Activated naive CD4-positive, alpha-beta T cell treated with anti-CD3 and anti-CD28 coated beads, Interleukin-2, amount 50 U/mL, for 72 hours (primary cell): ENCODE measurements around the gene PTTG1. TPM values are rescaled to one million over a fixed set of nuclear protein-coding genes. Genes with fewer than 3 reads are reported as not detected.
A peak's percentile ranks its signal among the peaks of the same experiment; 100 is the strongest.

Experiments used
- ATAC-seq, 2 donors: fragments of 150-1000 bp; cut with Tn5 transposase; 2 replicates each; pipeline ENCODE4 v1.10.0; 2021; ENCODE audit warnings: mild to moderate bottlenecking in 2 of 2, moderate library complexity in 2 of 2
- DNase-seq, 2 donors: peaks; one replicate each; pipeline ENCODE4 v3.0.0; 2021 to 2022; ENCODE audit warnings: low spot score in 2 of 2
- H3K27ac Mint-ChIP-seq, 2 donors: one replicate each; pipeline ENCODE4 v1.8.0; 2022; ENCODE audit warnings: mild to moderate bottlenecking in 2 of 2, mixed read lengths in 2 of 2
- H3K36me3 Mint-ChIP-seq, 2 donors: one replicate each; pipeline ENCODE4 v1.8.0; 2022; ENCODE audit warnings: mixed read lengths in 2 of 2
- H3K9me3 Mint-ChIP-seq, 2 donors: one replicate each; pipeline ENCODE4 v1.8.0; 2022; ENCODE audit warnings: mixed read lengths in 2 of 2
- total RNA-seq, 2 donors: library from RNA; stranded (reverse); gene quantifications; one replicate each; pipeline ENCODE4 v1.2.3, GENCODE V29; 2022

The PTTG1 gene
- total RNA-seq, 2 donors from 2014 or later: 165 to 373 TPM

DNA sequence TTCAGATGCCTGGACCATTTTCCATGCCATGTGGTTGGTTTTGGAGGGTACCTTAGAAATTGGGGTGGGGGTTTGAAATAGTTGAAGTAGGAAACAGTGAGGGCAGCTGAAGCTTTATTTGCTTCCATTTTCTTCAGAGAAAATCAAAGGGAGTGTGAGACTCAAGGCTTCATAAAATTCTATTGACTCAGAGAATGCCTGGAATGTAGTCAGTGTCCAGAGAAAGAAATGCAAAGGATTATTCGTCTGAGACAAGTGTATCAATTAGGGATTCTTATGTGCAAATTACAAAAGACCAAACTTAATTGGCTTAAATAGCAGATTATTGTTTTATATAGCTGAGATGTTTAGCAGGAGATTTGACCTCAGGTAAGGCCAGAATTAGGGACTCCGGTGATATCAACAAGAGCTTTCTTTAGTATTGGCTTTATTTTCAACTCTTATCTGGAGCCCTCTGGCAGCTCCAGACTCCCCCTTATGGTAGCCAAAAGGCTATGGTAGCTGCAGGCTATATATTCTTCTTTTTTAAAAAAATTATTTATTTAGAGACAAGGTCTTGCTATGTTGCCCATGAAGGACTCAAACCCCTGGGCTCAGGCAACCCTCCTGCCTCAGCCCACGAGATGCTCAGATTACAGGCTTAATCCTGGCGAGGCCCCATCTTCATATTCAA is 38.9 kb downstream of the PTTG1 start:
- no peak for DNase-seq

DNA sequence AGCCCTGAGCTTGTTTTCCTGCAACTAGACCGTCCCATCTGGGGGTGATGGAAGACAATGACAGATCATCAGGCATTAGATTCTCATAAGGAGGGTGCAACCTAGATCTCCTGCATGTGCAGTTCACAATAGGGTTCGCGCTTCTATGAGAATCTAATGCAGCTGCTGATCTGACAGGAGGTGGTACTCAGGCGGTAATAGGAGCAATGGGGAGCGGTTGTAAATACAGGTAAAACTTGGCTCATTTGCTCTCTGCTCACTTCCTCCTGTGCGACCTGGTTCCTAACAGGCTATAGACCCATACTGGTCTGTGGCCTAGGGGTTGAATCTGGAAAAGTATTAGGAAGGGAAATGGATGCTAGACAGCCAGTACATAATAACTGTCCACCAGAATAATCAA is 39.7 kb downstream of the PTTG1 start:
- no peak for ATAC-seq
- H3K27ac Mint-ChIP-seq: no peak overlapping the region
- no peak for DNase-seq
- H3K9me3 Mint-ChIP-seq: peaks cover 3 to 7% of the 10 kb centered on the region in 2 donors
- no peaks in the 10 kb centered on the region for H3K36me3 Mint-ChIP-seq

More for the DNA sequence above, 38.9 kb downstream of the PTTG1 start:
- Mint-ChIP-seq H3K36me3 (no peaks in the 10 kb centered on the region), H3K9me3 (peaks cover 3 to 7% of the 10 kb centered on the region in 2 donors), H3K27ac (no peak overlapping the region)
- ATAC-seq: no peak

DNA sequence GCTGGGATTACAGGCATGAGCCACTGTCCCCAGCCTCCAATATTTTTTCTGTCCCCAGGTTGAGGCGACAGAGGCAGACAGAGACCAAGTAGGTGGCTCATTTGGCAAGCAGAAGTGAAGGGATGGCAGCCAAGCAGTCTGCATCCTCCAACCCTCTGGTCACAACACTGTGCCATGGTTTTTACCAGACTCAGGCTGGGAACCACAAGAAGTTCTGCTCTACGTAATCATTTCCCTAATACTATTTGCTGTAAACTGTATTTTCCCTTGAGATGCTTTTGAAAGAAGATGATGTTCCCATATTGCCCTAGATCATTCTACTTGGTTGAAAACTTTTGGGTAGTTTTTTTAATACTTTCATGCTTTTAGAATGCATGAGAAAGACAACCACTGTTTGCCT is 40.5 kb downstream of the PTTG1 start:
- H3K36me3 Mint-ChIP-seq: no peaks in the 10 kb centered on the region
- no peak overlapping the region for H3K27ac Mint-ChIP-seq
- DNase-seq (no peak), ATAC-seq (no peak)
- H3K9me3 Mint-ChIP-seq: peaks cover 3 to 7% of the 10 kb centered on the region in 2 donors

DNA sequence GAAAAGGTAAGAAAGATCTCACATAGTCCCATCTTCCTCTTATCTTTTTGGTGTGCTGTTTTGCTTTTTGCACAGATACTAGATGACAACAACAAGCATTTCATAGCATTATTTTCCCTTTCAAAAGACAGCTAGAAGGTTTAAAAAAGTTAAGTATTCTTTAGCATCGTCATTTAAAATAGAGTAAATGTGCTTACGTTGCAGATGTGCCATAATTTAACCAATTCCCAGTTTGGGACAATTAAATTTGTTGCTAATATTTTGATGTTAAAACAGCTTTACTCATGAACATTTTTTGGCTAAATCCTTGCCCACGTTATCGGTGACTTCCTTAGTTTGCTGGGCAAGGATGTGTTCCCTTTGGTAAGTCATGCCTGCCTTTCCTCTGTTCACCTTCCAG is 41.6 kb downstream of the PTTG1 start:
- DNase-seq: no peak
- Mint-ChIP-seq H3K9me3 (peaks cover 3 to 7% of the 10 kb centered on the region in 2 donors), H3K27ac (no peak overlapping the region), H3K36me3 (peaks cover 3% of the 10 kb centered on the region in 2 donors)
- no peak for ATAC-seq

DNA sequence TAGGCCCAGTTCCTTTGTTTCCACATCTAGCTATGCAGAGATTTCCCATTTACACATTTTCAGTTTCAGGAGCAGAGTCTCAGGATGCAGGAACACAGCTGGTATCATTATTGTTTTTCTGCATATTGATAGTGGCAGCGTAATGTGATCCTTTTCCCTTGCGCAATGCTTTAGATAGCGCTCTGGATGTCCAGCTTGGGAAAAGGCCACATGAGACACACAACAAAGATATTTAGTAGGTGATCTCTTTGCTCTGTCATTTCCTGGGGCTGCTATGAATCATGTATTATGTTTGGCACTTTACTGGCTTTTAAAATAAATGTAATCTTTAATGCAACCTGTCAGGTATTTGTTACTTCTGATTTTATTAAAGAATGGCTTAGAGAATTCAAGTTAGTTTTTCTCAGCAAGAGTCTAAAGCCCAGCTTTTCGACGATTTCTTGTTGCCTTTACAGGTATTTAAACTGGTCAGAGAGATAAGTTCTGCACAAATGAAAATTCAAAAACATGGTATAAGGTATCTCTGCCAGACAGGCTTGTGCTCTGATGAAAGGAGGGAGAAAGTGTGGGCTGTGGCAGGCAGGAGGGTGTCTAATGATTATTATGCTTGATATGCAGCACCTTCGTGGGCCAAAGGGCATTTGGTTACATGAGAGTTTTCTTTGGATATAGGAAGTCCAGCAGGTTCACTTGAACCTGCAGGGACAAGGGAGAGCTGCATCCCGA is 42.2 kb downstream of the PTTG1 start:
- peaks cover 2 to 6% of the 10 kb centered on the region in 2 donors for H3K9me3 Mint-ChIP-seq
- H3K27ac Mint-ChIP-seq: peak overlapping the region; percentile 50 to 91
- H3K36me3 Mint-ChIP-seq: peaks cover 5 to 10% of the 10 kb centered on the region in 2 donors
- DNase-seq (no peak), ATAC-seq (no peak)

DNA sequence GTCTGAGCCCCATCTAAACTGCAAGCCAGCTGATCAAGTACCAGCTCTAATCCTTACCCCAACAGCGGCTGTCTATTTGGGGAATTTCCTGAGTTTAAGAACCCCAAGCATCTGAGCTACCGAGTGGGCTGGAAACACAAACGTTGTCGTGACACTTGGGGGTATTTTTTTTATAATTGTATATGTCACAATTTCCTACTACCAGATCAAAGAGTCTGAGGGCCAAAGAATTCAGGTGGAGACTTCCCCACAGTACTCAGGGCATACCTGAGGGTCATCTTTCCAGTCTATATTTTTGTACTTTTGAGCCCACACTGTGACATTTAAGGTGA is 42.8 kb downstream of the PTTG1 start:
- H3K36me3 Mint-ChIP-seq: peaks cover 10 to 15% of the 10 kb centered on the region in 2 donors
- DNase-seq (no peak), ATAC-seq (no peak)
- H3K27ac Mint-ChIP-seq: peak overlapping the region; percentile 50 to 91
- peaks cover 0 to under 1% of the 10 kb centered on the region in 2 donors for H3K9me3 Mint-ChIP-seq

DNA sequence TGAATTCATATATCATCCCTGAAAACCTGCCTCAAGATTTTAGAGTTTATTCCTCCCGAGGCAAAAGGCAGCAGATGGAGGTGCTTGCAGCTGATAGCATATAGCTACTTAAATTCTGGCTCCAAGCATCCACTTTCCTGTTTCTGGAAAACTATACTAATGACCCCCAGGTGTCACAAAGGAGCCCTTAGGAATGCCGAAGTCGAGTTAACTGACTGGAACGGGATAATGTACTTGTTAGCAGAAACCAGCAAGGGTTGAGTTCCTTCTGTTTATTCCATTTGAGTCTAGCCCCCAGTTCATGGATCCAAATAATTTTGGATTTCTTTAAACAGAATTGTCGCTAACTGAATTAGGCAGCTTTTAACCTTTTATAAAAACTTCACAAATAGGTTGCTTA is 44.5 kb downstream of the PTTG1 start:
- ATAC-seq: no peak
- no peak for DNase-seq
- H3K9me3 Mint-ChIP-seq: no peaks in the 10 kb centered on the region
- no peak overlapping the region for H3K27ac Mint-ChIP-seq
- H3K36me3 Mint-ChIP-seq: peaks cover 20 to 31% of the 10 kb centered on the region in 2 donors

DNA sequence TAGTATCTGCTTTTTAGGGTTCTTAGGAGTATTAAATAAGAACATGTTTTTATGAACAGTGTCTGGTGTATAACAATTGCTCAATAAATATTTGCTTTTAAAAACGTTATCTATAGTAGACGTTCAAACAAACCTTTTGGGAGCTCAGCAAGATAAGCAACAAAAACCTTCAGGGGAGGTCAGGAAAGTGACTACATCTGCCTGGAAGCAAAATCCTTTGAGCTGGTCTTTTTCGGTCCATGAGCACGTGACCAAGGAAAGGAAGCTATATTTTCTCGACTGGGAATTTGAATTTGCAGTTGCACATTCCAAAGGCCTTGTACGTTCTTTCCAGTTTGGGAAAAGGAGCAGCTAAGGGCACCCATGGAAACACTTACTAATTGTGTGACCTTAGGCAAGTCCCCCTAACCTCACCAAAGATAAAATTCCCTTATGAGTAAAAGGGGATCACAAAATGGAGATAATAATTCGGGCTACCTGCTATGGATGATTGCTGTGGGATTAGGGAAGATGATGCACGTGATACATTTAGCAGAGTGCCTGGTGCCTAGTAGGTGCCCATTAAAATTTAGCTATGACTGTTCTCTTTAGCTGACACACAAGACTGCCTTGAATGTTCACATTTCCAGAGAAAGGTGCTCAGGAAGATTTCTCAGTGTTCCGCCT is 45.4 kb downstream of the PTTG1 start:
- ATAC-seq (peak in 1 of 2 donors; percentile 37), DNase-seq (no peak)
- Mint-ChIP-seq H3K9me3 (no peaks in the 10 kb centered on the region), H3K36me3 (peaks cover 20 to 38% of the 10 kb centered on the region in 2 donors), H3K27ac (peak overlapping the region; percentile 94 to 99)

DNA sequence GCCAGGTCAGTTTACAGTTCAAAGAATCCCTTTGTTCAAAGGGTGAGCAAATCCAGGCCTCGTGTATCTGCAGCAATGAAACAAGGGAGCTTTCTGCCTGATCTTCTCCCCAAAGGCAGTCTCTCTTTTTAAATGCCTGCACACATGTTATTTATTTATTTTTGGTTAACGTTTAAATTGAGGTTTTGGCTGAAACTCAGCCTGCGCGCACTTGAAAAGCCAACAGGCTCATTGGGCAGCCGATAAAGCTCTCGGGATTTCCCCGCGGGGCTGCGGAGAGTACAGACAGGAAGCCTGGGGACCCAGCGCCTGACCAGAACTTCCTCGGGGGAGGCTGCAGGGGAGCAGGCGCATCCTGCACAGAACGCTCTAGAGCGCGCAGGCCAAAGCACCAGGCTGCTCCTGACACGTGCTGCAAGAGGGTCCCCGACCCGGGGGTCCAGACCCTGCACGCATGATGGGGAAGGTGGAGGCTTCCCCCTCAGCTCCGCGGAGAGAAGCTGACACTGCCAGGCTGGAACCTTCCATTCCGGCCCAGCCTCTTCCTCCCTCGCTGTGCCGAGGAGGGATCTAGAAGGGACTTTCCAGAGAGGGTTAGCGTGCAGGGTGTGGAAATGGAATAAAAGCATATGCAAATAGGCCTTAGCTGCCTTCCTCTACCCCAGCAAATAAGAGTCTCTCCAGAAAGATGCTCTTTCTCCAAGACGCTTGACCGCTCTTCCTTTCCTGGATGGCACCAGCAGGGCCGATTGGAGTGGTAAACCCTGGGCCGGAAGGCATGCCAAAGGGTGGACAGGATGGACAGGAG is 46.1 kb downstream of the PTTG1 start:
- peak; percentile 71 to 90 for DNase-seq
- peak; percentile 90 for ATAC-seq
- Mint-ChIP-seq H3K9me3 (no peaks in the 10 kb centered on the region), H3K36me3 (peaks cover 20 to 43% of the 10 kb centered on the region in 2 donors), H3K27ac (peak overlapping the region; percentile 94 to 99)

DNA sequence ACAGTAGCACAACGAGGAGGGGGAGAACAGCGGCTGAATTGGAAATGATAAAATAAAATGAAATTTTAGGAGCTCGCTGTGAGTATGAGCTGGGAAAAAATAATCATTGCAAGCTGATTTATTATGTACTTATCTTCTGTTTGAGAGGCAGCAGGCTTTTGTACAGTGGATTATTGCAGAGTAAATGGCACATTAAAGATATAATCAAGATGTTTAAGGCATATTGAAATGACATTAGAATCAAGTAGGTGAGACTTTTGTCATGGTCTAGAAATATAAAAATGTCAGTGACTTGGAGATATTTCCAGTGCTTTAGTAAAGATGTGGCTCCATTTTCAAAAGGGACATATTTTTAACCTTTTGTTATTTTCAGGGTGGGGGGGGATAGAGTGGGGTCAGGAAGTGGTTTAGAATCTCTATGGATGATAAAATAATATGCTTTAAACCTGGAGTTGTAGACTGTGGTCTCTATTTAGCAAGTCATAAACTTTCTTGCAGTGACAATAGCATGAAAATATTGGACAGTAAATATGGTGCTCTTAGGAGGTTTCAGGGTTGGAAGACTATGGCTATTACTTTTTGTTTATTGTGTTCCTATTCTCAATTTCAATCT is 46.8 kb downstream of the PTTG1 start:
- no peaks in the 10 kb centered on the region for H3K9me3 Mint-ChIP-seq
- peaks cover 20 to 47% of the 10 kb centered on the region in 2 donors for H3K36me3 Mint-ChIP-seq
- peak overlapping the region; percentile 94 to 99 for H3K27ac Mint-ChIP-seq
- ATAC-seq (no peak), DNase-seq (no peak)

DNA sequence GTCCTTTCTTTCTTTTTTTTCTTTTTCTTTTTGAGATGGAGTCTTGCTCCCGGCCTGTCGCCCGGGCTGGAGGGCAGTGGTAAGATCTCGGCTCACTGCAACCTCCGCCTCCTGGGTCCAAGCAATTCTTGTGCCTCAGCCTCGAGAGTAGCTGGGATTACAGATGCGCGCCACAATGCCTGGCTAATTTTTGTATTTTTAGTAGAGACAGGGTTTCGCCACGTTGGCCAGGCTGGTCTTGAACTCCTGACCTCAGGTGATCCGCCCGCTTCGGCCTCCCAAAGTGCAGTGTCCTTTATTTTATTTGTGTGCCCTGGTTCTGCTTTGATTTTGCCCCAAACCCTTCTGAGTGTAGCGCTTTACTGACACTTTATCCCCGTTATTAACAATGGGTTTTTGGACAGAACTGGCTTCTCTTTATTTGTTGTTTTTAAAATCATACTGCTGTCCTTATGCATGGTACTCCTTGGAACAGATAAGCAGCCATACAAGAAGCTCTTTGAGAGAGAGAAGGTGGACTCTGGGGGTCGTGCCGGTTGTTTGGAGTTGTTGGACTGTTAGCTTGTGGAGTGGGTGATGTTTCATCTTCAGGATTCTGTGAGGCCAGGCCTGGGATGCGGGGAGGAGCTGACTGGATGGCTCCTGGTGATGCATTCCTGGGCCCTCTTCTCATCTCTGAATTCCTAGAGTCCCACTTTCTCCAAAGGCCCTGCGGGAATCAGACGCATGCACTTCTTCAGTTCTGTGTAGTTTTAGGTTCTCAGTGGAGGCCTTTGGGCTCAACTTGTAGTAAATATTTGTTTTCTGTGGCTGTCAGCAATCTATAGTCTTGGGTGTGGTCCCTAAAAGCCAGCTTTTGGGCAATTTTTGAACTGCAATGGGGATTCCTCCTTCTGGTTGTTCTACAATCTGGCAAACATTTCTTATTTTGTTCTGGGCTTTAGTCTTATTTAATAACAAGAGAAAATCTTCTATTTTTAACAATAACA is 47.8 kb downstream of the PTTG1 start:
- H3K27ac Mint-ChIP-seq: peak overlapping the region; percentile 94 to 99
- no peak for DNase-seq
- peaks cover 20 to 54% of the 10 kb centered on the region in 2 donors for H3K36me3 Mint-ChIP-seq
- ATAC-seq: no peak
- no peaks in the 10 kb centered on the region for H3K9me3 Mint-ChIP-seq

DNA sequence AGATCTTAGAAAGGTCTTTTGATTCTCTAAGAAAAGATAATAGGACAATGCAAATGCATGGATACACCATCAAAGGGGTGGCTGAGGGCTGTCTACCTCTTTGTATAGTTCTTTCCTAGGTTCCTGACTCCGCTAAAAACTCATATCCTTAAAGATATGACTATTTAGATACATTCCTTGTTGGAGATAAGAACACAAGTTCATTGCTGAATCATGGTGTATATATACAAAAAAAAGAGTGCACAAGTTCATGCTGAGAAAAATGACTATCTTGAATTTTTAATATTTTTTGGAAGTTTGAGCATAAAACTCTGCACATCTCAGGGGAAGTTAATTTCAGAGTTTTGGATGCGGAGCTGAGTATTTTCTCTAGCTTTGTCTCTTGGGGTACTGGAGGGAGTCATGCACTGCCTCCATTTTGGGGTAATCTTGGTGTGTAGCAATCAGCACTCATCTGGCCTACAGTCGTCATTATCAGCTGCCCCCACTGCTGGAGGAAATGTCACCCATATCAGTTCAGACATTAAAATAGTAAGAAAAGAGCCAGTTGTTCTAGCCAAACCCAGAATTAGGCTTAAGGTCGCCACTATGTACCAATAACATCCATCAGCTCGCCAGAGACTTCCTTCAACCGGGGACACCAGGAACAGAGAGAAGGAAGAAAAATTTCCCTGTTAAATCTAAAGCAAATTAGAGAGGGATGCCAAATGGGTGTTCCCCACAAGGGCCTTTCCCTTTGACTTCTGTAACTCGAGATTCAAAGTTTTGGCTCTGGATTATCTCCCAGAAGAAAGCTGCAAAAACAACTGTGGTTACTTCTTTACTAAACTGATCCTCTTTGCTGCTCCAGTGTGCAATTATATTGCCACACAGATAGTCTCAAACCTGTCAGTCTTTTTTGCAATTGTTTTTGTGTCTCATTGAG is 49.0 kb downstream of the PTTG1 start:
- Mint-ChIP-seq H3K27ac (peak overlapping the region; percentile 74 to 99), H3K9me3 (no peaks in the 10 kb centered on the region), H3K36me3 (peaks cover 20 to 56% of the 10 kb centered on the region in 2 donors)
- ATAC-seq: no peak
- DNase-seq: no peak

DNA sequence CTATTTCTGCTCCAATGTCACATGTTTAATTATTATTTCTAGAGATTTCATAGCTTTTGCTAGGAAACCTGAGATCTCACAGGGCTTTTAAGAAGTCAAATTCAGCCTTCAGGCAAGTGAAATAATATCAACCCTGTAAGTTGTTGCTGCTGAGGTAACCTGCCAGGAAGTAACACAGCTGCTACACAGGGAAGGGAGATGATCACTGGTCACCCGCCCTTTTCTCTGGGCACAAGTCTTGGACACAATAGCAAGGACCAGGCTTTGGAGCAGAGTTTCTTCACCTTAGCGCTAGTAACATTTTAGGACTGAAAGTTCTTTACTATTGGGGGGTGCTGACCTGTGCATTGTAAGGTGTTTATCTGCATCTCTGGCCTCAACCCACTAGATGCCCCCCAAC is 50.1 kb downstream of the PTTG1 start:
- no peak for DNase-seq
- Mint-ChIP-seq H3K27ac (peak overlapping the region; percentile 33 to 88), H3K9me3 (no peaks in the 10 kb centered on the region), H3K36me3 (peaks cover 20 to 66% of the 10 kb centered on the region in 2 donors)
- ATAC-seq: no peak

DNA sequence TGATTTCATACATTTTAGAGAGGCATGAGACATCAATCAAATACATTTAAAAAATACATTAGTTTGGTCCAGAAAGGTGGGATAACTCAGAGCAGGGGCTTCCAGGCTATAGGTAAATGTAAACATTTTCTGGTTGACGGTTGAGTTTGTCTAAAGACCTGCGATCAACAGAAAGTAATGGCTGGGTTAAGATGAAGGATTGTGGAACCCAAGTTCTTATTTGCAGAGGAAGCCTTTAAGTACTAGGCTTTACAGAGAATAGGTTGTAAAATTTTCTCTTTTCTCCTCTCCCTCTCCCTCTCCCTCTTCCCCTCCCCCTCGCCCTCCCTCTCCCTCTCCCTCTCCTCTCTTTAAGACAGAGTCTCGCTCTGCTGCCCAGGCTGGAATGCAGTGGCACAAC is 50.8 kb downstream of the PTTG1 start:
- H3K27ac Mint-ChIP-seq: peak overlapping the region in 1 of 2 donors; percentile 33
- peaks cover 27 to 73% of the 10 kb centered on the region in 2 donors for H3K36me3 Mint-ChIP-seq
- ATAC-seq (no peak), DNase-seq (no peak)
- H3K9me3 Mint-ChIP-seq: no peaks in the 10 kb centered on the region
